ENCODE results near the gene RNU6-8. TPM values are rescaled to one million over a fixed set of nuclear protein-coding genes. Genes with fewer than 3 reads are reported as not detected.
A peak's percentile ranks its signal among the peaks of the same experiment; 100 is the strongest.

Gene RNU6-8
- total RNA-seq, 1 experiment from 2014 or later = not detected

DNA sequence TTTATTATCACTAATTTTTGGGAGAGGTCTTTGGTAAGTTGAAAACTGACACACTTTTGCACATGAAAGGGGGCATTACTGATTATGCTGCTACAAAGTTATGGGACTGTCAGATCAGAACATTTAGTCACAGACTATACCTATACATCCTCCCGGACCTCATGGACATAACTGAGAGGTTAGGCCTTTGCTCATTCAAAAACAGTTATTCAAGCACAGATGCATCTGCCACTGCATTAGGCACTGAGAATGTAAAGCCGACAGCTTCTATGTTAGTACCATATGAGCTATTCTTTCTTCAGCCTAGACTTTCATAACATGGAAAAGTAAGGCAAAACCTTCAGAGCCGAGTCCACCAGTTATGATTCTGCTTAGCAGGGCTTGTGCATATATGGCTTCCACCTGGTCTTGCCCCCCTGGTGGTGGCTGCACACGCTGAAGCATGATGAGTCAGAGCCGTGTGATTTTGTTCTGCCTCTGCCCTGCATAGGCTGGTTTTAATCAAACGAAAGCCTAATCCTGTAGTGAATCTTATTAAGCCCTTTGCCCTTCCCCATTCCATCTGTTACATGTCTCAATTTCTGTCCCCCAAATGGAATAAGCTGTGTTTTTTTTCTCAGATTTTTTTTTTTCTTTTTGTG lies 21.8 kb upstream of the RNU6-8 start:
- H3K9me2 ChIP-seq (replicated peaks; ENCODE audit: low read length) = no peaks in the 10 kb centered on the region
- intact Hi-C loops (cut with micrococcal nuclease) = no loop called here
- TF ChIP-seq, protein P1, sequence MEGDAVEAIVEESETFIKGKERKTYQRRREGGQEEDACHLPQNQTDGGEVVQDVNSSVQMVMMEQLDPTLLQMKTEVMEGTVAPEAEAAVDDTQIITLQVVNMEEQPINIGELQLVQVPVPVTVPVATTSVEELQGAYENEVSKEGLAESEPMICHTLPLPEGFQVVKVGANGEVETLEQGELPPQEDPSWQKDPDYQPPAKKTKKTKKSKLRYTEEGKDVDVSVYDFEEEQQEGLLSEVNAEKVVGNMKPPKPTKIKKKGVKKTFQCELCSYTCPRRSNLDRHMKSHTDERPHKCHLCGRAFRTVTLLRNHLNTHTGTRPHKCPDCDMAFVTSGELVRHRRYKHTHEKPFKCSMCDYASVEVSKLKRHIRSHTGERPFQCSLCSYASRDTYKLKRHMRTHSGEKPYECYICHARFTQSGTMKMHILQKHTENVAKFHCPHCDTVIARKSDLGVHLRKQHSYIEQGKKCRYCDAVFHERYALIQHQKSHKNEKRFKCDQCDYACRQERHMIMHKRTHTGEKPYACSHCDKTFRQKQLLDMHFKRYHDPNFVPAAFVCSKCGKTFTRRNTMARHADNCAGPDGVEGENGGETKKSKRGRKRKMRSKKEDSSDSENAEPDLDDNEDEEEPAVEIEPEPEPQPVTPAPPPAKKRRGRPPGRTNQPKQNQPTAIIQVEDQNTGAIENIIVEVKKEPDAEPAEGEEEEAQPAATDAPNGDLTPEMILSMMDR (conservative IDR thresholded peaks at IDR 0.05; ENCODE audit: low read depth, low read length) = peak; percentile 61
- no peak for TF ChIP-seq EZH2phosphoT487 (IDR thresholded peaks at IDR 0.05; ENCODE audit: borderline replicate concordance, low read length)
- H3K27me3 ChIP-seq (ENCODE audit: low read length) = no peaks in the 10 kb centered on the region
- DNase-seq (peak; percentile 73), ATAC-seq (peak; percentile 89)
- peak overlapping the region; percentile 45; the same call in 1 of the 2 replicates for H2AFZ ChIP-seq (ENCODE audit: low read length)
- H3F3A ChIP-seq (ENCODE audit: low read length, unreplicated experiment) = no peaks in the 10 kb centered on the region
- H3K9ac ChIP-seq (ENCODE audit: low read length) = no peak overlapping the region
- H3K4me1 ChIP-seq (ENCODE audit: insufficient read depth, low read length) = peaks cover 25% of the 10 kb centered on the region
- no peak overlapping the region for H3K4me3 ChIP-seq (ENCODE audit: low read length)
- no TSS peak for BruUV-seq (replicated peaks)
- H4K20me1 ChIP-seq (ENCODE audit: low read length) = no peaks in the 10 kb centered on the region
- CTCF ChIA-PET = interaction anchor here (0.6 kb wide), 2 partner anchors 151 to 259 kb away, joined by 3 to 8 read pairs; no protein-coding TSS in a partner anchor
- no peak overlapping the region for H3K27ac ChIP-seq (ENCODE audit: low read length)
- H3K79me2 ChIP-seq (ENCODE audit: low read length) = no peaks in the 10 kb centered on the region
- no peaks in the 10 kb centered on the region for H3K9me3 ChIP-seq (ENCODE audit: low read length)
- H3K4me2 ChIP-seq (ENCODE audit: low read length) = peak overlapping the region; percentile 25
- no peaks in the 10 kb centered on the region for H3K36me3 ChIP-seq (ENCODE audit: low read depth, low read length)
- POLR2A ChIA-PET (ENCODE audit: unreplicated experiment) = no interaction called here

GRCh38 chr14:32217301-32217700 lies 14.2 kb upstream of the RNU6-8 start:
- TF ChIP-seq EZH2phosphoT487 (IDR thresholded peaks at IDR 0.05; ENCODE audit: borderline replicate concordance, low read length) (no peak), EZH2 (IDR thresholded peaks at IDR 0.05; ENCODE audit: low read length, unreplicated experiment) (no peak)
- TF ChIP-seq, protein P1 (conservative IDR thresholded peaks at IDR 0.05; ENCODE audit: low read depth, low read length) = no peak
- no peak for ATAC-seq
- no TSS peak for BruUV-seq (replicated peaks)

GRCh38 chr14:32212833-32213232 lies 9.8 kb upstream of the RNU6-8 start:
- H3K36me3 ChIP-seq (ENCODE audit: low read depth, low read length) = no peaks in the 10 kb centered on the region
- TF ChIP-seq, protein P1 (conservative IDR thresholded peaks at IDR 0.05; ENCODE audit: low read depth, low read length) = no peak
- TF ChIP-seq EZH2phosphoT487 (IDR thresholded peaks at IDR 0.05; ENCODE audit: borderline replicate concordance, low read length) = no peak
- no peak for TF ChIP-seq EZH2 (IDR thresholded peaks at IDR 0.05; ENCODE audit: low read length, unreplicated experiment)

More at GRCh38 chr14:32217301-32217700, 14.2 kb upstream of the RNU6-8 start:
- no peaks in the 10 kb centered on the region for H3K9me2 ChIP-seq (replicated peaks; ENCODE audit: low read length)
- no peak overlapping the region for H3K27ac ChIP-seq (ENCODE audit: low read length)
- no peaks in the 10 kb centered on the region for H3F3A ChIP-seq (ENCODE audit: low read length, unreplicated experiment)
- H3K4me3 ChIP-seq (ENCODE audit: low read length) = no peak overlapping the region
- intact Hi-C loops (cut with micrococcal nuclease) = no loop called here
- no peaks in the 10 kb centered on the region for H3K27me3 ChIP-seq (ENCODE audit: low read length)
- no peaks in the 10 kb centered on the region for H3K36me3 ChIP-seq (ENCODE audit: low read depth, low read length)
- H3K4me2 ChIP-seq (ENCODE audit: low read length) = no peak overlapping the region
- DNase-seq = no peak
- no peak overlapping the region for H3K9ac ChIP-seq (ENCODE audit: low read length)
- ChIA-PET POLR2A (ENCODE audit: unreplicated experiment) (no interaction called here), CTCF (no interaction called here)
- H2AFZ ChIP-seq (ENCODE audit: low read length) = no peak overlapping the region
- H4K20me1 ChIP-seq (ENCODE audit: low read length) = no peaks in the 10 kb centered on the region
- no peaks in the 10 kb centered on the region for H3K4me1 ChIP-seq (ENCODE audit: insufficient read depth, low read length)
- H3K79me2 ChIP-seq (ENCODE audit: low read length) = no peaks in the 10 kb centered on the region
- H3K9me3 ChIP-seq (ENCODE audit: low read length) = no peaks in the 10 kb centered on the region

More at GRCh38 chr14:32212833-32213232, 9.8 kb upstream of the RNU6-8 start:
- no peaks in the 10 kb centered on the region for H4K20me1 ChIP-seq (ENCODE audit: low read length)
- CTCF ChIA-PET = no interaction called here
- no peak overlapping the region for H3K4me2 ChIP-seq (ENCODE audit: low read length)
- H3K9me2 ChIP-seq (replicated peaks; ENCODE audit: low read length) = no peaks in the 10 kb centered on the region
- H3K9me3 ChIP-seq (ENCODE audit: low read length) = no peaks in the 10 kb centered on the region
- H3K4me1 ChIP-seq (ENCODE audit: insufficient read depth, low read length) = no peaks in the 10 kb centered on the region
- intact Hi-C loops (cut with micrococcal nuclease) = no loop called here
- DNase-seq (no peak), ATAC-seq (no peak)
- no peak overlapping the region for H3K27ac ChIP-seq (ENCODE audit: low read length)
- H2AFZ ChIP-seq (ENCODE audit: low read length) = no peak overlapping the region
- POLR2A ChIA-PET (ENCODE audit: unreplicated experiment) = no interaction called here
- H3K4me3 ChIP-seq (ENCODE audit: low read length) = no peak overlapping the region
- H3F3A ChIP-seq (ENCODE audit: low read length, unreplicated experiment) = no peaks in the 10 kb centered on the region
- no peaks in the 10 kb centered on the region for H3K79me2 ChIP-seq (ENCODE audit: low read length)
- H3K27me3 ChIP-seq (ENCODE audit: low read length) = no peaks in the 10 kb centered on the region
- no peak overlapping the region for H3K9ac ChIP-seq (ENCODE audit: low read length)
- BruUV-seq (replicated peaks) = no TSS peak

All from PC-3 (cell line).